ENCODE measurements around the gene RSPO3. TPM values are rescaled to one million over a fixed set of nuclear protein-coding genes. Genes with fewer than 3 reads are reported as not detected.
"Not testable (repeated sequence)": the region's sequence is repeated elsewhere in the genome, so short reads cannot be mapped to it uniquely, and the experiment has no call there.

Gene RSPO3
- total and polyA plus RNA-seq, 2 donors, result 1.3 to 2.4 TPM

- Histone ChIP-seq H3K27ac (ENCODE audit: low read depth in 1 of 2, low read length in 1 of 2) (no peak overlapping the region), H3K36me3 (ENCODE audit: control insufficient read depth in 2 of 2, insufficient read depth in 2 of 2, low read length in 1 of 2) (no peaks in the 10 kb centered on the region), H3K27me3 (ENCODE audit: control insufficient read depth in 2 of 2, insufficient read depth in 1 of 2, low read length in 1 of 2) (no peaks in the 10 kb centered on the region), H3K9me3 (ENCODE audit: control insufficient read depth in 2 of 2, insufficient read depth in 1 of 2, low read length in 1 of 2) (no peaks in the 10 kb centered on the region), H3K4me3 (ENCODE audit: low read length in 2 of 2) (no peak overlapping the region), H3K4me1 (ENCODE audit: control insufficient read depth in 2 of 2, insufficient read depth in 2 of 2, low read length in 2 of 2) (no peaks in the 10 kb centered on the region)
- DNase-seq (ENCODE audit: low read depth in 6 of 9, low spot score in 9 of 9), result no peak
- WGBS, result 99% methylated on average over 2 of the region's 2 CpGs
These were observed 35.1 kb upstream of the RSPO3 start for GRCh38 chr6:127083231-127083962.

GRCh38 chr6:127083963-127084310 is 34.5 kb upstream of the RSPO3 start:
- no peak overlapping the region for H3K27ac ChIP-seq (ENCODE audit: low read depth in 1 of 2, low read length in 1 of 2)
- WGBS, result 88% methylated on average over 2 of the region's 2 CpGs
- no peak for DNase-seq (ENCODE audit: low read depth in 6 of 9, low spot score in 9 of 9)
- no peaks in the 10 kb centered on the region for H3K4me1 ChIP-seq (ENCODE audit: control insufficient read depth in 2 of 2, insufficient read depth in 2 of 2, low read length in 2 of 2)
- no peaks in the 10 kb centered on the region for H3K36me3 ChIP-seq (ENCODE audit: control insufficient read depth in 2 of 2, insufficient read depth in 2 of 2, low read length in 1 of 2)
- no peaks in the 10 kb centered on the region for H3K27me3 ChIP-seq (ENCODE audit: control insufficient read depth in 2 of 2, insufficient read depth in 1 of 2, low read length in 1 of 2)
- H3K4me3 ChIP-seq (ENCODE audit: low read length in 2 of 2), result no peak overlapping the region
- H3K9me3 ChIP-seq (ENCODE audit: control insufficient read depth in 2 of 2, insufficient read depth in 1 of 2, low read length in 1 of 2), result no peaks in the 10 kb centered on the region

GRCh38 chr6:127085181-127085580 is 33.3 kb upstream of the RSPO3 start:
- no peaks in the 10 kb centered on the region for H3K9me3 ChIP-seq (ENCODE audit: control insufficient read depth in 2 of 2, insufficient read depth in 1 of 2, low read length in 1 of 2)
- H3K27ac ChIP-seq (ENCODE audit: low read depth in 1 of 2, low read length in 1 of 2), result no peak overlapping the region
- H3K27me3 ChIP-seq (ENCODE audit: control insufficient read depth in 2 of 2, insufficient read depth in 1 of 2, low read length in 1 of 2), result no peaks in the 10 kb centered on the region
- H3K36me3 ChIP-seq (ENCODE audit: control insufficient read depth in 2 of 2, insufficient read depth in 2 of 2, low read length in 1 of 2), result no peaks in the 10 kb centered on the region
- no peak for DNase-seq (ENCODE audit: low read depth in 6 of 9, low spot score in 9 of 9)
- no peaks in the 10 kb centered on the region for H3K4me1 ChIP-seq (ENCODE audit: control insufficient read depth in 2 of 2, insufficient read depth in 2 of 2, low read length in 2 of 2)
- H3K4me3 ChIP-seq (ENCODE audit: low read length in 2 of 2), result no peak overlapping the region
- WGBS, result 94% methylated on average over 3 of the region's 3 CpGs

GRCh38 chr6:127090051-127090450 is 28.4 kb upstream of the RSPO3 start:
- 58% methylated on average over 1 of the region's 1 CpG for WGBS

GRCh38 chr6:127092466-127092865 is 26.0 kb upstream of the RSPO3 start:
- WGBS, result 87% methylated on average over 3 of the region's 3 CpGs
- no peaks in the 10 kb centered on the region for H3K9me3 ChIP-seq (ENCODE audit: control insufficient read depth in 2 of 2, insufficient read depth in 1 of 2, low read length in 1 of 2)
- no peaks in the 10 kb centered on the region for H3K36me3 ChIP-seq (ENCODE audit: control insufficient read depth in 2 of 2, insufficient read depth in 2 of 2, low read length in 1 of 2)
- no peak overlapping the region for H3K4me3 ChIP-seq (ENCODE audit: low read length in 2 of 2)
- DNase-seq (ENCODE audit: low read depth in 6 of 9, low spot score in 9 of 9), result no peak
- H3K4me1 ChIP-seq (ENCODE audit: control insufficient read depth in 2 of 2, insufficient read depth in 2 of 2, low read length in 2 of 2), result no peaks in the 10 kb centered on the region
- no peaks in the 10 kb centered on the region for H3K27me3 ChIP-seq (ENCODE audit: control insufficient read depth in 2 of 2, insufficient read depth in 1 of 2, low read length in 1 of 2)
- H3K27ac ChIP-seq (ENCODE audit: low read depth in 1 of 2, low read length in 1 of 2), result no peak overlapping the region

More at GRCh38 chr6:127090051-127090450, 28.4 kb upstream of the RSPO3 start:
- Histone ChIP-seq H3K27ac (ENCODE audit: low read depth in 1 of 2, low read length in 1 of 2) (no peak overlapping the region), H3K4me3 (ENCODE audit: low read length in 2 of 2) (no peak overlapping the region), H3K27me3 (ENCODE audit: control insufficient read depth in 2 of 2, insufficient read depth in 1 of 2, low read length in 1 of 2) (no peaks in the 10 kb centered on the region), H3K4me1 (ENCODE audit: control insufficient read depth in 2 of 2, insufficient read depth in 2 of 2, low read length in 2 of 2) (no peaks in the 10 kb centered on the region), H3K36me3 (ENCODE audit: control insufficient read depth in 2 of 2, insufficient read depth in 2 of 2, low read length in 1 of 2) (no peaks in the 10 kb centered on the region), H3K9me3 (ENCODE audit: control insufficient read depth in 2 of 2, insufficient read depth in 1 of 2, low read length in 1 of 2) (no peaks in the 10 kb centered on the region)
- no peak for DNase-seq (ENCODE audit: low read depth in 6 of 9, low spot score in 9 of 9)

- Histone ChIP-seq H3K4me3 (ENCODE audit: low read length in 2 of 2) (no peak overlapping the region), H3K36me3 (ENCODE audit: control insufficient read depth in 2 of 2, insufficient read depth in 2 of 2, low read length in 1 of 2) (no peaks in the 10 kb centered on the region), H3K9me3 (ENCODE audit: control insufficient read depth in 2 of 2, insufficient read depth in 1 of 2, low read length in 1 of 2) (no peaks in the 10 kb centered on the region), H3K4me1 (ENCODE audit: control insufficient read depth in 2 of 2, insufficient read depth in 2 of 2, low read length in 2 of 2) (no peaks in the 10 kb centered on the region), H3K27me3 (ENCODE audit: control insufficient read depth in 2 of 2, insufficient read depth in 1 of 2, low read length in 1 of 2) (no peaks in the 10 kb centered on the region), H3K27ac (ENCODE audit: low read depth in 1 of 2, low read length in 1 of 2) (no peak overlapping the region)
- WGBS, result 93% methylated on average over 1 of the region's 1 CpG
- DNase-seq (ENCODE audit: low read depth in 6 of 9, low spot score in 9 of 9), result no peak
These were observed 23.7 kb upstream of the RSPO3 start for GRCh38 chr6:127094791-127095190.

- Histone ChIP-seq H3K4me1 (ENCODE audit: control insufficient read depth in 2 of 2, insufficient read depth in 2 of 2, low read length in 2 of 2) (no peaks in the 10 kb centered on the region), H3K27ac (ENCODE audit: low read depth in 1 of 2, low read length in 1 of 2) (no peak overlapping the region), H3K27me3 (ENCODE audit: control insufficient read depth in 2 of 2, insufficient read depth in 1 of 2, low read length in 1 of 2) (no peaks in the 10 kb centered on the region), H3K4me3 (ENCODE audit: low read length in 2 of 2) (no peak overlapping the region), H3K36me3 (ENCODE audit: control insufficient read depth in 2 of 2, insufficient read depth in 2 of 2, low read length in 1 of 2) (no peaks in the 10 kb centered on the region), H3K9me3 (ENCODE audit: control insufficient read depth in 2 of 2, insufficient read depth in 1 of 2, low read length in 1 of 2) (no peaks in the 10 kb centered on the region)
- 91% methylated on average over 5 of the region's 5 CpGs for WGBS
- no peak for DNase-seq (ENCODE audit: low read depth in 6 of 9, low spot score in 9 of 9)
These were observed 22.3 kb upstream of the RSPO3 start for GRCh38 chr6:127096167-127096566.

GRCh38 chr6:127097442-127097841 is 21.0 kb upstream of the RSPO3 start:
- H3K4me3 ChIP-seq (ENCODE audit: low read length in 2 of 2); H3K9me3 ChIP-seq (ENCODE audit: control insufficient read depth in 2 of 2, insufficient read depth in 1 of 2, low read length in 1 of 2); H3K27me3 ChIP-seq (ENCODE audit: control insufficient read depth in 2 of 2, insufficient read depth in 1 of 2, low read length in 1 of 2); H3K27ac ChIP-seq (ENCODE audit: low read depth in 1 of 2, low read length in 1 of 2); DNase-seq (ENCODE audit: low read depth in 6 of 9, low spot score in 9 of 9); H3K36me3 ChIP-seq (ENCODE audit: control insufficient read depth in 2 of 2, insufficient read depth in 2 of 2, low read length in 1 of 2); H3K4me1 ChIP-seq (ENCODE audit: control insufficient read depth in 2 of 2, insufficient read depth in 2 of 2, low read length in 2 of 2): not testable (repeated sequence)
- 95% methylated on average over 5 of the region's 5 CpGs for WGBS

- no peaks in the 10 kb centered on the region for H3K36me3 ChIP-seq (ENCODE audit: control insufficient read depth in 2 of 2, insufficient read depth in 2 of 2, low read length in 1 of 2)
- H3K27ac ChIP-seq (ENCODE audit: low read depth in 1 of 2, low read length in 1 of 2), result no peak overlapping the region
- H3K9me3 ChIP-seq (ENCODE audit: control insufficient read depth in 2 of 2, insufficient read depth in 1 of 2, low read length in 1 of 2), result no peaks in the 10 kb centered on the region
- H3K4me3 ChIP-seq (ENCODE audit: low read length in 2 of 2), result no peak overlapping the region
- H3K27me3 ChIP-seq (ENCODE audit: control insufficient read depth in 2 of 2, insufficient read depth in 1 of 2, low read length in 1 of 2), result no peaks in the 10 kb centered on the region
- H3K4me1 ChIP-seq (ENCODE audit: control insufficient read depth in 2 of 2, insufficient read depth in 2 of 2, low read length in 2 of 2), result no peaks in the 10 kb centered on the region
- DNase-seq (ENCODE audit: low read depth in 6 of 9, low spot score in 9 of 9), result no peak
- 40% methylated on average over 3 of the region's 3 CpGs for WGBS
These were observed 17.8 kb upstream of the RSPO3 start for GRCh38 chr6:127100510-127101140.

Measured in thymus (tissue), 11 donors.